ENCODE measurements around the gene KIF9.
"Not testable (repeated sequence)": the region's sequence is repeated elsewhere in the genome, so short reads cannot be mapped to it uniquely, and the experiment has no call there.

KIF9 gene

DNA sequence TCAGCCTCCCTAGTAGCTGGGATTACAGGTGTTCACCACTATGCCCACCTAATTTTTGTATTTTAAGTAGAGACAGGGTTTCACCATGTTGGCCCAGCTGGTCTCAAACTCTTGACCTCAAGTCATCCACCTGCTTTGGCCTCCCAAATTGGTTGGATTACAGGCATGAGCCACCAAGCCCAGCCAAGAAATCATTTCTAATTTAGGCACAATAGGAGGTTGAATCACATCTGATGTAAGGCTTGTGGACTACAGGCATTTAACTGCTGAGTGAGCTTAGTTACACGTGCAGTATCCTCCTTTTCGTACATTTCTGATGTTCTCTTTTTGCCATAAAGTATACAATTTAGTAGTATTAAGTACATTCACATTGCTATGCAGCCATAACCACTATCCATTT lies 87.6 kb downstream of the KIF9 start:
- TF ChIP-seq, protein P1, sequence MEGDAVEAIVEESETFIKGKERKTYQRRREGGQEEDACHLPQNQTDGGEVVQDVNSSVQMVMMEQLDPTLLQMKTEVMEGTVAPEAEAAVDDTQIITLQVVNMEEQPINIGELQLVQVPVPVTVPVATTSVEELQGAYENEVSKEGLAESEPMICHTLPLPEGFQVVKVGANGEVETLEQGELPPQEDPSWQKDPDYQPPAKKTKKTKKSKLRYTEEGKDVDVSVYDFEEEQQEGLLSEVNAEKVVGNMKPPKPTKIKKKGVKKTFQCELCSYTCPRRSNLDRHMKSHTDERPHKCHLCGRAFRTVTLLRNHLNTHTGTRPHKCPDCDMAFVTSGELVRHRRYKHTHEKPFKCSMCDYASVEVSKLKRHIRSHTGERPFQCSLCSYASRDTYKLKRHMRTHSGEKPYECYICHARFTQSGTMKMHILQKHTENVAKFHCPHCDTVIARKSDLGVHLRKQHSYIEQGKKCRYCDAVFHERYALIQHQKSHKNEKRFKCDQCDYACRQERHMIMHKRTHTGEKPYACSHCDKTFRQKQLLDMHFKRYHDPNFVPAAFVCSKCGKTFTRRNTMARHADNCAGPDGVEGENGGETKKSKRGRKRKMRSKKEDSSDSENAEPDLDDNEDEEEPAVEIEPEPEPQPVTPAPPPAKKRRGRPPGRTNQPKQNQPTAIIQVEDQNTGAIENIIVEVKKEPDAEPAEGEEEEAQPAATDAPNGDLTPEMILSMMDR (conservative IDR thresholded peaks at IDR 0.05; ENCODE audit: control insufficient read depth, insufficient read depth, low read depth, low read length) = no peak
- H3K4me3 ChIP-seq (ENCODE audit: control insufficient read depth, low read depth, low read length) = no peak overlapping the region
- no peak for DNase-seq (ENCODE audit: low read depth)

GRCh38 chr3:47193871-47194859 lies 88.4 kb downstream of the KIF9 start:
- TF ChIP-seq, protein P1 (conservative IDR thresholded peaks at IDR 0.05; ENCODE audit: control insufficient read depth, insufficient read depth, low read depth, low read length) = no peak
- DNase-seq (ENCODE audit: low read depth) = peak; percentile 67
- H3K4me3 ChIP-seq (ENCODE audit: control insufficient read depth, low read depth, low read length) = no peak overlapping the region

GRCh38 chr3:47186285-47186684 lies 96.3 kb downstream of the KIF9 start:
- DNase-seq (ENCODE audit: low read depth) = no peak
- no peak overlapping the region for H3K4me3 ChIP-seq (ENCODE audit: control insufficient read depth, low read depth, low read length)
- TF ChIP-seq, protein P1 (conservative IDR thresholded peaks at IDR 0.05; ENCODE audit: control insufficient read depth, insufficient read depth, low read depth, low read length) = no peak

DNA sequence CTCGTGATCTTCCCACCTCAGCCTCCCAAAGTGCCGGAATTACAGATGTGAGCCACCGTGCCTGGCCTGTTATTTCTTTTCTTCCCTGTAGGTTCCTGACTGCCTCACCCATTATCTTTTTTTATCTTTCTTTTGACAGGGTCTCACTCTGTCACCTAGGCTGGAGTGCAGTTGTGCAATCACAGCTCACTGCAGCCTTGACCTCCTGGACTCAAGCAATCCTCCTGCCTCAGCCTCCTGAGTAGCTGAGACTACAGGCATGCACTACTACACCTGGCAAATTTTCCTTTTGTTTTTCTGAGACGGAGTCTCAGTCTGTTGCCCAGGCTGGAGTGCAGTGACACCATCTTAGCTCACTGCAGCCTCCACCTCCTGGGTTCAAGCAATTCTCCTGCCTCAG lies 100.9 kb downstream of the KIF9 start:
- not testable (repeated sequence) for H3K4me3 ChIP-seq (ENCODE audit: control insufficient read depth, low read depth, low read length); DNase-seq (ENCODE audit: low read depth)

DNA sequence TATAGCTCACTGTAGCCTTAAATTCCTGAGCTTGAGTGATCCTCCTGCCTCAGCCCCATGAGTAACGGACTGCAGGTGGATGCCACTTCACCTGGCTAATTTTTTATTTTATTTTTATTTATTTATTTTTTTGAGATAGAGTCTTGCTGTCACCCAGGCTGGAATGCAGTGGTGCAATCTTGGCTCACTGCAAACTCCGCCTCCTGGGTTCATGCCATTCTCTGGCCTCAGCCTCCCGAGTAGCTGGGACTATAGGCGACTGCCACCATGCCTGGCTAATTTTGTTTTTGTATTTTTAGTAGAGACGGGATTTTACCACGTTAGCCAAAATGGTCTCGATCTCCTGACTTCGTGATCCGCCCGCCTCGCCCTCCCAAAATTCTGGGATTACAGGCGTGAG lies 102.6 kb downstream of the KIF9 start:
- not testable (repeated sequence) for DNase-seq (ENCODE audit: low read depth); H3K4me3 ChIP-seq (ENCODE audit: control insufficient read depth, low read depth, low read length)

Measured in fibroblast of mammary gland (primary cell).